HG02973 (cell line): ENCODE measurements around the gene BCAM.

Source experiments
- ATAC-seq: cut with Tn5 transposase; IDR thresholded peaks from one replicate; pipeline ENCODE4 v1.9.1; 2021; ENCODE audit warnings: moderate library complexity; ENCODE audit not compliant: unreplicated experiment

BCAM gene

GRCh38 chr19:44789943-44790483 is 18.9 kb upstream of the BCAM start:
- no peak for ATAC-seq

GRCh38 chr19:44792281-44792680 is 16.6 kb upstream of the BCAM start:
- ATAC-seq: no peak

- ATAC-seq: no peak
Observed at GRCh38 chr19:44794610-44795009, 14.3 kb upstream of the BCAM start.

GRCh38 chr19:44795398-44795987 is 13.4 kb upstream of the BCAM start:
- ATAC-seq: no peak

- no peak for ATAC-seq
Observed at GRCh38 chr19:44796701-44797115, 12.2 kb upstream of the BCAM start.

- no peak for ATAC-seq
Observed at GRCh38 chr19:44799627-44800346, 9.1 kb upstream of the BCAM start.

- peak; percentile 84 for ATAC-seq
Observed at GRCh38 chr19:44800461-44800860, 8.4 kb upstream of the BCAM start.

- no peak for ATAC-seq
Observed at GRCh38 chr19:44803442-44804428, 5.2 kb upstream of the BCAM start.

GRCh38 chr19:44806291-44806690 is 2.6 kb upstream of the BCAM start:
- no peak for ATAC-seq

- ATAC-seq: no peak
Observed at GRCh38 chr19:44807162-44807561, 1.7 kb upstream of the BCAM start.

- no peak for ATAC-seq
Observed at GRCh38 chr19:44807652-44808462, 1.0 kb upstream of the BCAM start.

- ATAC-seq: no peak
Observed at GRCh38 chr19:44809577-44810233, 802 bp downstream of the BCAM start.

GRCh38 chr19:44810234-44811121 is 1.6 kb downstream of the BCAM start:
- no peak for ATAC-seq

- no peak for ATAC-seq
Observed at GRCh38 chr19:44811122-44811419, 2.2 kb downstream of the BCAM start.

GRCh38 chr19:44812142-44812718 is 3.3 kb downstream of the BCAM start:
- ATAC-seq: no peak

GRCh38 chr19:44813070-44813840 is 4.4 kb downstream of the BCAM start:
- no peak for ATAC-seq

GRCh38 chr19:44813841-44814470 is 5.1 kb downstream of the BCAM start:
- ATAC-seq: no peak

GRCh38 chr19:44814517-44814916 is 5.6 kb downstream of the BCAM start:
- no peak for ATAC-seq
